Upper lobe of left lung (tissue), 6 donors: ENCODE measurements around the gene DRC7. TPM values are rescaled to one million over a fixed set of nuclear protein-coding genes. Genes with fewer than 3 reads are reported as not detected.

Experiments used
- ATAC-seq, 2 donors: fragments of 200-7000 bp; cut with Tn5 transposase; one replicate each; pipeline ENCODE4 v1.9.1; 2022; ENCODE audit warnings: mild to moderate bottlenecking in 2 of 2, moderate library complexity in 2 of 2; ENCODE audit not compliant: low FRiP score in 2 of 2
- DNase-seq, 2 donors: peaks; one replicate each; pipeline ENCODE4 v3.0.0-alpha.2; 2019 to 2020
- H3K27ac ChIP-seq, 4 donors: fragments of 200-600 bp; sonication (generic); one replicate each; pipeline ENCODE4 v1.5.1; 2016 to 2019
- H3K27me3 ChIP-seq, 4 donors: fragments of 200-600 bp; sonication (generic); one replicate each; pipeline ENCODE4 v1.5.1; 2017 to 2019
- H3K36me3 ChIP-seq, 4 donors: fragments of 200-600 bp; sonication (generic); one replicate each; pipeline ENCODE4 v1.5.1; 2016 to 2019
- H3K4me1 ChIP-seq, 4 donors: fragments of 200-600 bp; sonication (generic); one replicate each; pipeline ENCODE4 v1.5.1; 2018 to 2019
- H3K4me3 ChIP-seq, 4 donors: fragments of 200-600 bp; sonication (generic); one replicate each; pipeline ENCODE4 v1.5.1; 2017 to 2019; ENCODE audit warnings: mild to moderate bottlenecking in 2 of 4, moderate library complexity in 1 of 4
- H3K9me3 ChIP-seq, 4 donors: fragments of 200-600 bp; sonication (generic); one replicate each; pipeline ENCODE4 v1.5.1; 2018 to 2019
- EP300 ChIP-seq, 4 donors: sonication (generic); formaldehyde crosslinking; IDR thresholded peaks; one replicate each; pipeline ENCODE4 v1.5.1; 2017; ENCODE audit warnings: antibody characterized with exemption in 4 of 4, control low read depth in 2 of 4
- POLR2A ChIP-seq, 4 donors: fragments of 450-650 bp; IDR thresholded peaks; one replicate each; pipeline ENCODE4 v1.5.1; 2016 to 2017; ENCODE audit warnings: antibody characterized with exemption in 4 of 4, mild to moderate bottlenecking in 2 of 4
- POLR2AphosphoS5 ChIP-seq, 2 donors: sonication (generic); formaldehyde crosslinking; IDR thresholded peaks; one replicate each; pipeline ENCODE4 v1.5.1; 2017; ENCODE audit warnings: antibody characterized with exemption in 2 of 2
- WGBS, 2 donors: methylation state at CpG; one replicate each; pipeline ENCODE4 v1.1.5; 2017 to 2018; 5-methylcytosine and 5-hydroxymethylcytosine counted together
- total RNA-seq, 6 donors: library from RNA; depleted of rRNA in 4 of 6; stranded (reverse); fragments of >200 nt in 4 of 6; gene quantifications; one replicate each; pipeline versions ENCODE4 v1.1.0 to v1.2.1, GENCODE V29; 2016 to 2021
- TF ChIP-seq, protein P1 (sequence below), 6 experiments: fragments of 450-650 bp in 4 of 6; fragments of 200-600 bp in 2 of 6; sonication (generic) in 2 of 6; IDR thresholded peaks; one replicate each; pipeline ENCODE4 v1.5.1; 2016 to 2019; ENCODE audit warnings: antibody characterized with exemption in 6 of 6
- donor health status: DM: no; HTN: no; CAD: no; lungs with moderate emphysema.
- donor health status: DM: no; HTN: yes; CAD: no; lungs with severe emphysema.

DRC7 gene
- total RNA-seq, 6 donors from 2014 or later = 1.2 to 15.9 (median 7.8) TPM

- WGBS, 2 donors = 75 to 86% methylated on average over 4 to 15 of the region's 15 CpGs
- ATAC-seq (no peak), DNase-seq (peak in 1 of 2 donors; percentile 77)
- Histone ChIP-seq H3K4me1 (peaks cover 4 to 11% (median 9%) of the 10 kb centered on the region in 4 donors), H3K27ac (no peak overlapping the region), H3K27me3 (no peaks in the 10 kb centered on the region), H3K9me3 (no peaks in the 10 kb centered on the region), H3K36me3 (peaks cover 7 to 92% (median 52%) of the 10 kb centered on the region in 4 donors), H3K4me3 (no peak overlapping the region)
- TF ChIP-seq, protein P1, sequence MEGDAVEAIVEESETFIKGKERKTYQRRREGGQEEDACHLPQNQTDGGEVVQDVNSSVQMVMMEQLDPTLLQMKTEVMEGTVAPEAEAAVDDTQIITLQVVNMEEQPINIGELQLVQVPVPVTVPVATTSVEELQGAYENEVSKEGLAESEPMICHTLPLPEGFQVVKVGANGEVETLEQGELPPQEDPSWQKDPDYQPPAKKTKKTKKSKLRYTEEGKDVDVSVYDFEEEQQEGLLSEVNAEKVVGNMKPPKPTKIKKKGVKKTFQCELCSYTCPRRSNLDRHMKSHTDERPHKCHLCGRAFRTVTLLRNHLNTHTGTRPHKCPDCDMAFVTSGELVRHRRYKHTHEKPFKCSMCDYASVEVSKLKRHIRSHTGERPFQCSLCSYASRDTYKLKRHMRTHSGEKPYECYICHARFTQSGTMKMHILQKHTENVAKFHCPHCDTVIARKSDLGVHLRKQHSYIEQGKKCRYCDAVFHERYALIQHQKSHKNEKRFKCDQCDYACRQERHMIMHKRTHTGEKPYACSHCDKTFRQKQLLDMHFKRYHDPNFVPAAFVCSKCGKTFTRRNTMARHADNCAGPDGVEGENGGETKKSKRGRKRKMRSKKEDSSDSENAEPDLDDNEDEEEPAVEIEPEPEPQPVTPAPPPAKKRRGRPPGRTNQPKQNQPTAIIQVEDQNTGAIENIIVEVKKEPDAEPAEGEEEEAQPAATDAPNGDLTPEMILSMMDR (IDR thresholded peaks at IDR 0.05) = no peak
- TF ChIP-seq POLR2A (IDR thresholded peaks at IDR 0.05) = no peak
- TF ChIP-seq POLR2AphosphoS5 (IDR thresholded peaks at IDR 0.05) = no peak
- TF ChIP-seq EP300 (IDR thresholded peaks at IDR 0.05) = no peak
Observed at GRCh38 chr16:57756424-57757325, 62.1 kb downstream of the DRC7 start.

DNA sequence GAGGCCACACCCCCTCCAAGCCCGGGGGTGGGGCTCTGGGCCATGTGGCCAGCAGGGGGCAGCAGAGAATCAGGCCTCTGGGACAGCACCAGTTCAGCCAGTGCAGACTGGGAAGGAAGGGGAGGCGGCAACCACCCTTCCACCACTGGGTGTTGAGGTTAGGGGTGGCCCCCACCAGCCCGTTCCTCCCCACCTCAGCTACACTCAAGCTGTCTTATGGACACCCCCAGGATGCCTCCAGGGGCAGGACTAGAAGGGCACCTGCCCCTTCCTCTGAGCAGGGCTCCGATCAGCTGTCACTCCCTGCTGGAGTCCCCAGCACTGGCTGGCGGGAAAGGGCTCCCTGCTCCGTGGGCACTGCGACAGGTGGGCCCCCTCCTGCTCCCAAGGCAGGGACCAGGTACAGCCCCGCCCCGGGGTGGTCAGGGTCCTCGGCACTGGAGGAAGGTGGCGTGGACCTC lies 62.8 kb downstream of the DRC7 start:
- Histone ChIP-seq H3K9me3 (no peaks in the 10 kb centered on the region), H3K36me3 (peaks cover 7 to 92% (median 55%) of the 10 kb centered on the region in 4 donors), H3K27me3 (no peaks in the 10 kb centered on the region), H3K4me3 (no peak overlapping the region), H3K27ac (peak overlapping the region in 3 of 4 donors; percentile 63 to 72 (median 68)), H3K4me1 (peaks cover 4 to 11% (median 9%) of the 10 kb centered on the region in 4 donors)
- peak; percentile 89 to 92 for ATAC-seq
- WGBS, 2 donors = 60 to 81% methylated on average over 6 to 11 of the region's 11 CpGs
- TF ChIP-seq POLR2AphosphoS5 (IDR thresholded peaks at IDR 0.05) = no peak
- TF ChIP-seq, protein P1 (IDR thresholded peaks at IDR 0.05) = peak; percentile 95 to 98 (median 97)
- DNase-seq = peak; percentile 90 to 94

DNA sequence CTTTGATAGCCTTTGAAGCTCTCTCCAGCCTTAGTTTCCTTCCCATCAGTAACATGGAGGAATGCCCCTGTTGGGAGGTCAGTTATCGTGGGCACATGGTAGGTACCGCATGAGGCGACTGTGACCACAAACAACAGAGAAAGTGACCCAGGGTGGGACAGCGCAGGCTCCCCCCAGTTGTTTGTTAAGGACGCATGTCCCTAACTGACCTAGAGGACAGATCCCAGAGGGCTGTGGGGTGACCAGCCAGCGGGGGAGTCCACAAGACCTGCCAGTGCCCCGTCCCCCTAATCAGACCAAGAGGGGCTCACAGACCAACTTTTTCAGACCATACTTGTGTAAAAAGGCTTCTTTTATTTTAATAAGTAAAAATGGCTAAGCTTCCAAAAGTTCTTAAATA lies 63.3 kb downstream of the DRC7 start:
- Histone ChIP-seq H3K27me3 (no peaks in the 10 kb centered on the region), H3K4me3 (no peak overlapping the region), H3K27ac (peak overlapping the region in 3 of 4 donors; percentile 63 to 72 (median 68)), H3K36me3 (peaks cover 7 to 92% (median 54%) of the 10 kb centered on the region in 4 donors), H3K9me3 (no peaks in the 10 kb centered on the region), H3K4me1 (peaks cover 4 to 11% (median 9%) of the 10 kb centered on the region in 4 donors)
- TF ChIP-seq POLR2AphosphoS5 (IDR thresholded peaks at IDR 0.05) (no peak), POLR2A (IDR thresholded peaks at IDR 0.05) (no peak), EP300 (IDR thresholded peaks at IDR 0.05) (no peak)
- TF ChIP-seq, protein P1 (IDR thresholded peaks at IDR 0.05) = no peak
- no peak for ATAC-seq
- no peak for DNase-seq
- WGBS, 2 donors = 88 to 94% methylated on average over 6 to 7 of the region's 7 CpGs

DNA sequence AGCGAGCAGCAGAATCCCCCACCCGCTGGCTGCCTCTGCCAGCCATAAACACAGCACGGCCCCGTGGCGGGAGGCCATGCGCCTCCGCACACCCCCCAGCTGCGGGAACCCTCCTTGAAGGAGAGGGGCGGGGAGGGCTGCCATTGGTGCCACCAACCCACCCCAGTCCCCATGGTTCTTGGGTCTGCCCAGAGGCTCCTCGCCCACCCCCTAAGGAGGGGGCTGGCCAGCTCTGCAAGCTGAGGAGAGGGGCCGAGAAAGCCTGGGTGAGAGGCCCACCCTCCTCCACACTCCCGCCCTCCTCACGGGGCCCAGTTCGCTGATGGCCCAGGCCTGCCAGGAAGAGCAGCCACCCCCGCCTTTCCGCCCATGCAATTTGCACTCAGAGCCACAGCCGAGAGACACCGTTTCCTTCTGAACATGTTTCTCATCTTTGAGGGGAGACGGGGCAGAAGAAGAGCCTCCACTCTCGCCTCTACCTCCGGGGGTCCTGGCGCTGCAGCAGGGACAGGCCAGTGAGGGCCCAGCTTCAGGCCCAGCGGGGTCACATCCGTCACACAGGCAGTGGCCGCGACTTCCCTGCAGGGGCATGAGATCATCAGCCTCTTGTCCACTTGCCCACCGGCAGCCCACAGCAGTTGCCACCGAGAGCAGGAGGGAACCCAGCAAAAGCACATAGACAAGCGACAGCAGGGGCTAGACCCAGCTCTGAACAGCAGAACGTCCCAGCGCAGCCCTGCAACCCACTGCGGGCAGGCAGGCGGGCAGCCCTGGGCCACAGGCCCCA lies 63.9 kb downstream of the DRC7 start:
- Histone ChIP-seq H3K4me3 (no peak overlapping the region), H3K36me3 (peaks cover 7 to 91% (median 55%) of the 10 kb centered on the region in 4 donors), H3K9me3 (no peaks in the 10 kb centered on the region), H3K4me1 (peaks cover 4 to 11% (median 9%) of the 10 kb centered on the region in 4 donors), H3K27ac (peak overlapping the region in 3 of 4 donors; percentile 2 to 72 (median 68)), H3K27me3 (no peaks in the 10 kb centered on the region)
- TF ChIP-seq POLR2AphosphoS5 (IDR thresholded peaks at IDR 0.05) = no peak
- no peak for TF ChIP-seq POLR2A (IDR thresholded peaks at IDR 0.05)
- TF ChIP-seq, protein P1 (IDR thresholded peaks at IDR 0.05) = no peak
- TF ChIP-seq EP300 (IDR thresholded peaks at IDR 0.05) = no peak
- DNase-seq = peak in 1 of 2 donors; percentile 74
- no peak for ATAC-seq
- 80 to 81% methylated on average over 17 to 29 of the region's 33 CpGs for WGBS, 2 donors
